CD8-positive, alpha-beta memory T cell (primary cell): Measurements from ENCODE around the gene ARMC9. TPM values are rescaled to one million over a fixed set of nuclear protein-coding genes. Genes with fewer than 3 reads are reported as not detected.

ENCODE experiments used
- CTCF ChIA-PET: fragments of 350-600 bp; sonication (Branson Sonifier 250); formaldehyde crosslinking; loops from one replicate; lab custom pipeline; 2021; ENCODE audit warnings: antibody characterized with exemption; lab: Charles Lee
- POLR2A ChIA-PET: fragments of 350-600 bp; sonication (Branson Sonifier 250); formaldehyde crosslinking; loops from one replicate; lab custom pipeline; 2021; ENCODE audit warnings: antibody characterized with exemption; lab: Charles Lee
- DNase-seq, 5 donors: peaks; one replicate each; pipeline versions ENCODE4 v3.0.0 to v3.0.0-alpha.2; 2020 to 2022; ENCODE audit warnings: mixed read lengths in 1 of 5
- H3K27ac ChIP-seq: one replicate; pipeline ENCODE4 v1.7.0; 2013; ENCODE audit warnings: low read depth, mild to moderate bottlenecking, low read length, moderate library complexity
- H3K27me3 ChIP-seq: 2 replicates; pipeline ENCODE4 v1.7.0; 2013; ENCODE audit warnings: low read length, mild to moderate bottlenecking; ENCODE audit not compliant: insufficient read depth, poor library complexity, severe bottlenecking
- H3K36me3 ChIP-seq: 2 replicates; pipeline ENCODE4 v1.7.0; 2013; ENCODE audit warnings: mild to moderate bottlenecking, low read length, moderate library complexity; ENCODE audit not compliant: insufficient read depth
- H3K4me1 ChIP-seq: 2 replicates; pipeline ENCODE4 v1.7.0; 2013; ENCODE audit warnings: mild to moderate bottlenecking, low read length, moderate library complexity; ENCODE audit not compliant: insufficient read depth
- H3K4me3 ChIP-seq: 2 replicates; pipeline ENCODE4 v1.7.0; 2013; ENCODE audit warnings: mild to moderate bottlenecking, low read length
- H3K9me3 ChIP-seq: 2 replicates; pipeline ENCODE4 v1.7.0; 2013; ENCODE audit warnings: mild to moderate bottlenecking, low read length
- H3K27ac Mint-ChIP-seq, 8 donors: one replicate each; pipeline ENCODE4 v1.8.0; 2020 to 2021; ENCODE audit warnings: mixed read lengths in 8 of 8, mild to moderate bottlenecking in 6 of 8, inconsistent platforms in 3 of 8, moderate library complexity in 3 of 8
- H3K27me3 Mint-ChIP-seq, 2 donors: one replicate each; pipeline ENCODE4 v1.8.0; 2020 to 2021; ENCODE audit warnings: mixed read lengths in 2 of 2, mild to moderate bottlenecking in 1 of 2, moderate library complexity in 1 of 2
- H3K36me3 Mint-ChIP-seq, 3 donors: one replicate each; pipeline ENCODE4 v1.8.0; 2020 to 2021; ENCODE audit warnings: mixed read lengths in 3 of 3, inconsistent platforms in 1 of 3, mild to moderate bottlenecking in 1 of 3
- H3K4me1 Mint-ChIP-seq, 3 donors: one replicate each; pipeline ENCODE4 v1.8.0; 2020 to 2021; ENCODE audit warnings: mixed read lengths in 3 of 3, inconsistent platforms in 1 of 3, mild to moderate bottlenecking in 1 of 3
- H3K4me3 Mint-ChIP-seq, 7 donors: one replicate each; pipeline ENCODE4 v1.8.0; 2020 to 2021; ENCODE audit warnings: mixed read lengths in 7 of 7, mild to moderate bottlenecking in 6 of 7, moderate library complexity in 4 of 7, inconsistent platforms in 2 of 7
- H3K9me3 Mint-ChIP-seq, 5 donors: one replicate each; pipeline ENCODE4 v1.8.0; 2020 to 2022; ENCODE audit warnings: mixed read lengths in 5 of 5, mild to moderate bottlenecking in 3 of 5, moderate library complexity in 2 of 5, inconsistent platforms in 1 of 5
- polyA plus RNA-seq: library from polyadenylated mRNA; unstranded; fragments of 300-500 nt; fragmentation: Illumina TruSeq; gene quantifications from one replicate; pipeline ENCODE4 v1.2.3, GENCODE V29; 2021
- total RNA-seq, 2 experiments: library from RNA; stranded (reverse); gene quantifications; one replicate each; pipeline ENCODE4 v1.2.3, GENCODE V29; 2021

The ARMC9 gene
- total and polyA plus RNA-seq, 3 experiments from 2014 or later, result 1.0 to 6.4 (median 5.3) TPM

DNA sequence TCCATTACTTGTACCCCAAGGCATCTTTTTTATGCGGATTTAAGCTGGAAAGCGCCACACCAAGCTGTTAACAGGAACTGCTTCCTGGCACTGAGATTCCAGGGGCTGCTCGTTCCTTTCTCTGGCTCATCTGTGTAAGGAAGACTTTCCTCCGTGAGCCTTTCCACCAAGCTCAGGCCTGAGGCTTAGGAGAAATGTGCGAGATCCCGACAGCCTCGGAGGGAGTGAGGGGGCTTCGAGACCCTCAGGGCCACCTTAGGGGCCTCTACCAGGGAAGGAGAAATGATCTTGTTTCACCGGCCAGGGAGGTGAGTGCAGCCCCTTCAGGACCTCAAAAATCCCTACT lies 214.2 kb downstream of the ARMC9 start:
- Mint-ChIP-seq H3K27ac (peak overlapping the region in 1 of 8 donors; percentile 42), H3K4me1 (peaks cover 2 to 8% (median 5%) of the 10 kb centered on the region in 3 donors), H3K4me3 (peak overlapping the region in 4 of 7 donors; percentile 54 to 69 (median 62)), H3K27me3 (peaks cover 26 to 48% of the 10 kb centered on the region in 2 donors), H3K36me3 (peaks cover 0 to 6% (median 0%) of the 10 kb centered on the region in 3 donors), H3K9me3 (peaks cover 3 to 15% (median 7%) of the 10 kb centered on the region in 5 donors)
- Histone ChIP-seq H3K4me1 (peaks cover 12% of the 10 kb centered on the region), H3K27ac (no peak overlapping the region), H3K36me3 (no peaks in the 10 kb centered on the region), H3K4me3 (no peak overlapping the region), H3K9me3 (no peaks in the 10 kb centered on the region), H3K27me3 (peaks cover 15% of the 10 kb centered on the region)
- ChIA-PET POLR2A (no interaction called here), CTCF (interaction anchor here (0.7 to 2.9 kb wide), 8 partner anchors 9 to 309 kb away, joined by 3 to 9 read pairs (median 4); no protein-coding TSS in a partner anchor)
- DNase-seq, result no peak

- peaks cover 3 to 15% (median 7%) of the 10 kb centered on the region in 5 donors for H3K9me3 Mint-ChIP-seq
- ChIA-PET CTCF (interaction anchor here (1.5 to 2.9 kb wide), 2 partner anchors 12 to 185 kb away, joined by 4 to 9 read pairs; no protein-coding TSS in a partner anchor), POLR2A (no interaction called here)
- H3K27me3 Mint-ChIP-seq, result peaks cover 29 to 49% of the 10 kb centered on the region in 2 donors
- H3K27ac Mint-ChIP-seq, result no peak overlapping the region
- H3K27me3 ChIP-seq, result peaks cover 15% of the 10 kb centered on the region
- H3K27ac ChIP-seq, result no peak overlapping the region
- H3K4me3 Mint-ChIP-seq, result no peak overlapping the region
- H3K4me1 Mint-ChIP-seq, result peaks cover 2 to 8% (median 5%) of the 10 kb centered on the region in 3 donors
- H3K36me3 Mint-ChIP-seq, result peaks cover 0 to 6% (median 0%) of the 10 kb centered on the region in 3 donors
- no peaks in the 10 kb centered on the region for H3K36me3 ChIP-seq
- no peak overlapping the region for H3K4me3 ChIP-seq
- H3K4me1 ChIP-seq, result peaks cover 12% of the 10 kb centered on the region
- no peak for DNase-seq
- H3K9me3 ChIP-seq, result no peaks in the 10 kb centered on the region
These were observed 215.0 kb downstream of the ARMC9 start for GRCh38 chr2:231413456-231413855.

DNA sequence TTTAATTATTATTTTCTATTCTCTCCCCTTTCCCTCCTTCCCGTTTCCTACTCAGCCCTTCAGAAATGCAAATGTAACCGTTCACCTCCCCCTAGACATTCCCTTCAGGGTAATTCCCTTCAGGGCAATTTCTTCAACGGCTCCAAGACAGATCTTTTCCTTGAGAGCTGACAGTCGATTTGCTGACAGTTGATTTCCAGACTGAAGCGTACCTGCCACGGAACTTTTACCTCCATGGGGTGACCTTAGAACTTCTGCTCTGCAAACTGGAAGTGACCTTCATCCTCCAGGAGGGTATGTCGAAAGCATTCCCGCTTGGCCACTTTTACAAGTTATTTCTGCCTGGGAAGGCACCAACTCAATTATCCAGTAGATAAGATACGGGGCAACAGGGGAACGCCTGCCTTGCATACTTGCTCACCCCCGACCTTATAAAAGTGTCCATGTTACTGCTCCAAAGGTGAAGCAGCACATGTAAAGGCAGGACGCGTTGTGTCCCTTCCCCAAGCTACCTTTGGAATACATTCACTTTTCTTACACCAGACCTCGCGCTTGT lies 215.6 kb downstream of the ARMC9 start:
- no peak for DNase-seq
- Histone ChIP-seq H3K27me3 (peaks cover 15% of the 10 kb centered on the region), H3K4me3 (no peak overlapping the region), H3K36me3 (no peaks in the 10 kb centered on the region), H3K27ac (no peak overlapping the region), H3K9me3 (no peaks in the 10 kb centered on the region), H3K4me1 (peaks cover 12% of the 10 kb centered on the region)
- peaks cover 3 to 15% (median 7%) of the 10 kb centered on the region in 5 donors for H3K9me3 Mint-ChIP-seq
- ChIA-PET CTCF (interaction anchor here (1.5 to 2.9 kb wide), 2 partner anchors 12 to 186 kb away, joined by 4 to 9 read pairs; no protein-coding TSS in a partner anchor), POLR2A (no interaction called here)
- peaks cover 2 to 8% (median 5%) of the 10 kb centered on the region in 3 donors for H3K4me1 Mint-ChIP-seq
- peaks cover 29 to 52% of the 10 kb centered on the region in 2 donors for H3K27me3 Mint-ChIP-seq
- H3K36me3 Mint-ChIP-seq, result peaks cover 0 to 6% (median 0%) of the 10 kb centered on the region in 3 donors
- H3K4me3 Mint-ChIP-seq, result peak overlapping the region in 1 of 7 donors; percentile 3
- no peak overlapping the region for H3K27ac Mint-ChIP-seq

DNA sequence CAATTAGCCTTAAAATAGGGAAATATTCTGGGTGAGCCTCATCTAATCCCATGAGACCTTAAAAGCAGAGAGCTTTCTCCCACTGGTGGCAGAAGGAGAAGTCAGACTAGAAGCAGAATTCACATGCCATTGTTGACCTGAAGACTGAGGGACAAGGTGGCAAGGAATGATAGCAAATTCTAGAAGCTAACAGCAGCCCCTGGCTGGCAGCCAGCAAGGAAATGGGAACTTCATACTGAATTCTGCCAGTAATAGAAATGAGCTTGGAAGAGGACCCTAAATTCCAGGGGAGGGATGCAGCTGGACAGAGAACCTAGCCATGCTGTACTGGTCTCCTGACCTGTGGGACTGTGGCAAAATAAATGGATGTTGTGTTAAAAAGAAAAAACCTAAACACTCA lies 216.6 kb downstream of the ARMC9 start:
- Histone ChIP-seq H3K9me3 (no peaks in the 10 kb centered on the region), H3K36me3 (no peaks in the 10 kb centered on the region), H3K27ac (no peak overlapping the region), H3K4me1 (peaks cover 12% of the 10 kb centered on the region), H3K27me3 (peaks cover 15% of the 10 kb centered on the region), H3K4me3 (no peak overlapping the region)
- CTCF ChIA-PET, result interaction anchor here (1.2 kb wide), 1 partner anchor 10 kb away, joined by 3 read pairs; no protein-coding TSS in a partner anchor
- peaks cover 2 to 8% (median 5%) of the 10 kb centered on the region in 3 donors for H3K4me1 Mint-ChIP-seq
- peaks cover 25 to 51% of the 10 kb centered on the region in 2 donors for H3K27me3 Mint-ChIP-seq
- H3K27ac Mint-ChIP-seq, result peak overlapping the region in 2 of 8 donors; percentile 39 to 60
- POLR2A ChIA-PET, result no interaction called here
- H3K9me3 Mint-ChIP-seq, result peaks cover 3 to 15% (median 7%) of the 10 kb centered on the region in 5 donors
- peaks cover 0 to 6% (median 0%) of the 10 kb centered on the region in 3 donors for H3K36me3 Mint-ChIP-seq
- H3K4me3 Mint-ChIP-seq, result no peak overlapping the region
- no peak for DNase-seq

DNA sequence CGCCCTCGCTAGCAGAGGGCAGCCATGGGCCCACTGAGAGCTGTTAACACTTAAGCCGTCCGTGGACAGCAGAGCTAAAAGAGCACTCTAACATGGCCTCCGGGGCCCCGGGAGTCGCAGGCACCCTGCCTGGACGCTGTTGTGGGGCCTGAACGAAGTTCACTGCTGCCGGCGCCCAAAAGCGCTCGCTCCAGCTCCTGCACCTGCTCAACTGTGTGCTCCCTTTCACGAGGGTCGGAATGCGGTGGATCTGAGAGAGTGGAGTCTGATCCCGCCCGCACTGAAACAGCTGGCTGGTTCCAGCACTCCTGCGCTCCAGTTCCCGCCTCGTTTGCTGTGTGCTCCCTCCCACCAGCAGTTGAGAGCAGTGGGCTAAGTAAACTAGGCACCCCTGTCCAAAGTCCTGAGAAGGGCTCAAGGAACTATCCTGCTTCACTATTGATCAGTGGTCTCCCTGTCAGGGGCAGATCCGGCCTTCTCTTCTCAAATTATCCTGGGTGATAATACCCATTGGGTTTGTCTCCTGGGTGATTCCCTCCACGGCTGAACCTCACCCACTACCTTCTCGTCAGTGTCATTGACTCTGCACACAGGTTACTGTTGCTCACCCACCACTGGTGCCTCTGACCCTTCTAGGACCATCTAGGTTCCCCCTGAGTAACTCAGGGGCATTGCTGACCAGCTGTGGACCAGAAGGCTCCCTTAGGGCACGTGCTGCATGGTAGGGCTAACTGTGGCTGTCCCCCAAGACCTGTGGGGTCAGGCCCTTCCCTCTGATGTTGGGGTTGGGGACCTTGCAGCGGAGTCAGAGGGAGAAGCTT lies 220.6 kb downstream of the ARMC9 start:
- Mint-ChIP-seq H3K27ac (peak overlapping the region in 1 of 8 donors; percentile 93), H3K27me3 (peaks cover 3 to 18% of the 10 kb centered on the region in 2 donors), H3K9me3 (no peaks in the 10 kb centered on the region), H3K4me1 (no peaks in the 10 kb centered on the region), H3K36me3 (no peaks in the 10 kb centered on the region), H3K4me3 (no peak overlapping the region)
- Histone ChIP-seq H3K36me3 (no peaks in the 10 kb centered on the region), H3K27me3 (peaks cover 4% of the 10 kb centered on the region), H3K4me1 (no peaks in the 10 kb centered on the region), H3K27ac (no peak overlapping the region), H3K4me3 (no peak overlapping the region), H3K9me3 (no peaks in the 10 kb centered on the region)
- POLR2A ChIA-PET, result no interaction called here
- CTCF ChIA-PET, result interaction anchor here (0.5 to 1.3 kb wide), 3 partner anchors 13 to 33 kb away, joined by 3 to 4 read pairs (median 3); no protein-coding TSS in a partner anchor
- DNase-seq, result no peak

- CTCF ChIA-PET, result interaction anchor here (0.7 to 1.4 kb wide), 3 partner anchors 9 to 48 kb away, joined by 4 read pairs; no protein-coding TSS in a partner anchor
These were observed 222.7 kb downstream of the ARMC9 start for GRCh38 chr2:231421051-231421580.

DNA sequence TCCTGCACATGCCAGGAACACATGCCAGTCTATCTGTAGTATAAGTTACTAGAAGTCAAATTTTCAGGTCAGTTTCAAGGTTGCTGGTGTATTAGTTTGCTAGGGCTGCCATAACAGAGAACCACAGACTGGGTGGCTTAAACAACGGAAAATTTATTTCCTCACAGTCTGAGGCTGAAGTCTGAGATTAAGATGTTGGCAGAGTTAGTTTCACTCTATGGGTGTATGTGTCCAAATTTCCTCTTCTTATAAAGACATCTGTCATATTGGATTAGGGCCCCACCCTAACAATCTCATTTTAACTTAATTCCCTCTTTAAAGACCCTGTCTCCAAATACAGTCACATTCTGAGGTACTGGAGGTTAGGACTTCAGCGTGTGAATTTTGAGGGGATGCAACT lies 223.6 kb downstream of the ARMC9 start:
- no peak overlapping the region for H3K27ac ChIP-seq
- POLR2A ChIA-PET, result no interaction called here
- no peaks in the 10 kb centered on the region for H3K36me3 Mint-ChIP-seq
- peaks cover 13 to 21% (median 20%) of the 10 kb centered on the region in 3 donors for H3K4me1 Mint-ChIP-seq
- no peaks in the 10 kb centered on the region for H3K9me3 Mint-ChIP-seq
- no peaks in the 10 kb centered on the region for H3K36me3 ChIP-seq
- peak overlapping the region in 1 of 8 donors; percentile 11 for H3K27ac Mint-ChIP-seq
- CTCF ChIA-PET, result interaction anchor here (1.3 kb wide), 1 partner anchor 10 kb away, joined by 4 read pairs; no protein-coding TSS in a partner anchor
- H3K27me3 ChIP-seq, result no peaks in the 10 kb centered on the region
- H3K4me3 ChIP-seq, result no peak overlapping the region
- H3K4me1 ChIP-seq, result peaks cover 10% of the 10 kb centered on the region
- no peak overlapping the region for H3K4me3 Mint-ChIP-seq
- no peak for DNase-seq
- peaks cover 3 to 4% of the 10 kb centered on the region in 2 donors for H3K27me3 Mint-ChIP-seq
- no peaks in the 10 kb centered on the region for H3K9me3 ChIP-seq

More at GRCh38 chr2:231421051-231421580, 222.7 kb downstream of the ARMC9 start:
- POLR2A ChIA-PET, result interaction anchor here (0.7 kb wide), 1 partner anchor 1322 kb away, joined by 3 read pairs; no protein-coding TSS in a partner anchor
- Histone ChIP-seq H3K4me3 (no peak overlapping the region), H3K4me1 (peaks cover under 1% of the 10 kb centered on the region), H3K36me3 (no peaks in the 10 kb centered on the region), H3K9me3 (no peaks in the 10 kb centered on the region), H3K27me3 (no peaks in the 10 kb centered on the region), H3K27ac (no peak overlapping the region)
- Mint-ChIP-seq H3K27me3 (peaks cover 3 to 4% of the 10 kb centered on the region in 2 donors), H3K36me3 (no peaks in the 10 kb centered on the region), H3K4me1 (peaks cover 4 to 12% (median 10%) of the 10 kb centered on the region in 3 donors), H3K4me3 (no peak overlapping the region), H3K27ac (peak overlapping the region in 1 of 8 donors; percentile 30), H3K9me3 (no peaks in the 10 kb centered on the region)
- no peak for DNase-seq
